GM12874 (cell line): ENCODE data around the gene PDZRN4.

Experiments used
- CTCF ChIP-seq: IDR thresholded peaks from 2 replicates; pipeline ENCODE4 v1.5.1; 2011; ENCODE audit warnings: low read depth, mild to moderate bottlenecking, control low read depth, low read length, moderate library complexity; ENCODE audit not compliant: insufficient read depth

The PDZRN4 gene

GRCh38 chr12:41545761-41546160 is 357.6 kb downstream of the PDZRN4 start:
- TF ChIP-seq CTCF: no peak

- TF ChIP-seq CTCF: no peak
Measured at GRCh38 chr12:41548926-41549325, 360.8 kb downstream of the PDZRN4 start.

GRCh38 chr12:41552588-41552987 is 364.5 kb downstream of the PDZRN4 start:
- TF ChIP-seq CTCF: no peak

- TF ChIP-seq CTCF: no peak
Measured at GRCh38 chr12:41556176-41556575, 368.1 kb downstream of the PDZRN4 start.

- no peak for TF ChIP-seq CTCF
Measured at GRCh38 chr12:41557344-41557743, 369.2 kb downstream of the PDZRN4 start.

GRCh38 chr12:41558671-41559070 is 370.6 kb downstream of the PDZRN4 start:
- no peak for TF ChIP-seq CTCF

GRCh38 chr12:41563051-41563450 is 374.9 kb downstream of the PDZRN4 start:
- TF ChIP-seq CTCF: no peak

- no peak for TF ChIP-seq CTCF
Measured at GRCh38 chr12:41564816-41565215, 376.7 kb downstream of the PDZRN4 start.
